ENCODE measurements around the gene GTF3C2. TPM values are rescaled to one million over a fixed set of nuclear protein-coding genes. Genes with fewer than 3 reads are reported as not detected.

Gene GTF3C2
- total and polyA plus RNA-seq, 2 of the 13 experiments (the other 11 are each of a cell fraction or from before 2014, with no cell fraction given): 77.5 to 130 TPM

DNA sequence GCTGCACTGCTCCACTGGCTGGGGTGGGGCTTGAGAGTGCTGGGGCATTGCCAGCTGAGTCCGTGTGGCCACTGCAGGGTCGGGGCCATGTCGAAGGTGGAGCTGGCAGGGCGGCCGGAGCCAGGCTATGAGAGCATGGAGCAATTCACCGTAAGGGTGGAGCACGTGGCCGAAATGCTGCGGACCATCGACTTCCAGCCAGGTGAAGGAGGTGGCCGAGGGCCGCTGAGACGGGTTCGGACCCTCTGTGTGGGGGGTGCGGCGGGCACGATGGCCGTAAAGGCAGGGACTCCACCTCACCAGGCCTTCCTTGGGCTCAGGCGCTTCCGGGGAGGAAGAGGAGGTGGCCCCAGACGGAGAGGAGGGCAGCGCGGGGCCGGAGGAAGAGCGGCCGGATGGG lies 50.4 kb downstream of the GTF3C2 start (continued):
- no peak for TF ChIP-seq ZNF781 (CRISPR knock-in tag; IDR thresholded peaks at IDR 0.05; ENCODE audit: borderline replicate concordance, not compliant biosample characterization)
- TF ChIP-seq, protein P1, sequence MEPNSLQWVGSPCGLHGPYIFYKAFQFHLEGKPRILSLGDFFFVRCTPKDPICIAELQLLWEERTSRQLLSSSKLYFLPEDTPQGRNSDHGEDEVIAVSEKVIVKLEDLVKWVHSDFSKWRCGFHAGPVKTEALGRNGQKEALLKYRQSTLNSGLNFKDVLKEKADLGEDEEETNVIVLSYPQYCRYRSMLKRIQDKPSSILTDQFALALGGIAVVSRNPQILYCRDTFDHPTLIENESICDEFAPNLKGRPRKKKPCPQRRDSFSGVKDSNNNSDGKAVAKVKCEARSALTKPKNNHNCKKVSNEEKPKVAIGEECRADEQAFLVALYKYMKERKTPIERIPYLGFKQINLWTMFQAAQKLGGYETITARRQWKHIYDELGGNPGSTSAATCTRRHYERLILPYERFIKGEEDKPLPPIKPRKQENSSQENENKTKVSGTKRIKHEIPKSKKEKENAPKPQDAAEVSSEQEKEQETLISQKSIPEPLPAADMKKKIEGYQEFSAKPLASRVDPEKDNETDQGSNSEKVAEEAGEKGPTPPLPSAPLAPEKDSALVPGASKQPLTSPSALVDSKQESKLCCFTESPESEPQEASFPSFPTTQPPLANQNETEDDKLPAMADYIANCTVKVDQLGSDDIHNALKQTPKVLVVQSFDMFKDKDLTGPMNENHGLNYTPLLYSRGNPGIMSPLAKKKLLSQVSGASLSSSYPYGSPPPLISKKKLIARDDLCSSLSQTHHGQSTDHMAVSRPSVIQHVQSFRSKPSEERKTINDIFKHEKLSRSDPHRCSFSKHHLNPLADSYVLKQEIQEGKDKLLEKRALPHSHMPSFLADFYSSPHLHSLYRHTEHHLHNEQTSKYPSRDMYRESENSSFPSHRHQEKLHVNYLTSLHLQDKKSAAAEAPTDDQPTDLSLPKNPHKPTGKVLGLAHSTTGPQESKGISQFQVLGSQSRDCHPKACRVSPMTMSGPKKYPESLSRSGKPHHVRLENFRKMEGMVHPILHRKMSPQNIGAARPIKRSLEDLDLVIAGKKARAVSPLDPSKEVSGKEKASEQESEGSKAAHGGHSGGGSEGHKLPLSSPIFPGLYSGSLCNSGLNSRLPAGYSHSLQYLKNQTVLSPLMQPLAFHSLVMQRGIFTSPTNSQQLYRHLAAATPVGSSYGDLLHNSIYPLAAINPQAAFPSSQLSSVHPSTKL (CRISPR knock-in tag; IDR thresholded peaks at IDR 0.05): no peak
- no peak for TF ChIP-seq THAP11 (CRISPR knock-in tag; IDR thresholded peaks at IDR 0.05)
- peak; percentile 8 for TF ChIP-seq AGO2 (optimal IDR thresholded peaks at IDR 0.05; ENCODE audit: low read depth, low read length)
- TF ChIP-seq, protein P2, sequence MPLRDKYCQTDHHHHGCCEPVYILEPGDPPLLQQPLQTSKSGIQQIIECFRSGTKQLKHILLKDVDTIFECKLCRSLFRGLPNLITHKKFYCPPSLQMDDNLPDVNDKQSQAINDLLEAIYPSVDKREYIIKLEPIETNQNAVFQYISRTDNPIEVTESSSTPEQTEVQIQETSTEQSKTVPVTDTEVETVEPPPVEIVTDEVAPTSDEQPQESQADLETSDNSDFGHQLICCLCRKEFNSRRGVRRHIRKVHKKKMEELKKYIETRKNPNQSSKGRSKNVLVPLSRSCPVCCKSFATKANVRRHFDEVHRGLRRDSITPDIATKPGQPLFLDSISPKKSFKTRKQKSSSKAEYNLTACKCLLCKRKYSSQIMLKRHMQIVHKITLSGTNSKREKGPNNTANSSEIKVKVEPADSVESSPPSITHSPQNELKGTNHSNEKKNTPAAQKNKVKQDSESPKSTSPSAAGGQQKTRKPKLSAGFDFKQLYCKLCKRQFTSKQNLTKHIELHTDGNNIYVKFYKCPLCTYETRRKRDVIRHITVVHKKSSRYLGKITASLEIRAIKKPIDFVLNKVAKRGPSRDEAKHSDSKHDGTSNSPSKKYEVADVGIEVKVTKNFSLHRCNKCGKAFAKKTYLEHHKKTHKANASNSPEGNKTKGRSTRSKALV (CRISPR knock-in tag; IDR thresholded peaks at IDR 0.05): no peak
- TF ChIP-seq SRSF1 (optimal IDR thresholded peaks at IDR 0.05; ENCODE audit: low read depth, low read length): no peak
- TF ChIP-seq, protein P3, sequence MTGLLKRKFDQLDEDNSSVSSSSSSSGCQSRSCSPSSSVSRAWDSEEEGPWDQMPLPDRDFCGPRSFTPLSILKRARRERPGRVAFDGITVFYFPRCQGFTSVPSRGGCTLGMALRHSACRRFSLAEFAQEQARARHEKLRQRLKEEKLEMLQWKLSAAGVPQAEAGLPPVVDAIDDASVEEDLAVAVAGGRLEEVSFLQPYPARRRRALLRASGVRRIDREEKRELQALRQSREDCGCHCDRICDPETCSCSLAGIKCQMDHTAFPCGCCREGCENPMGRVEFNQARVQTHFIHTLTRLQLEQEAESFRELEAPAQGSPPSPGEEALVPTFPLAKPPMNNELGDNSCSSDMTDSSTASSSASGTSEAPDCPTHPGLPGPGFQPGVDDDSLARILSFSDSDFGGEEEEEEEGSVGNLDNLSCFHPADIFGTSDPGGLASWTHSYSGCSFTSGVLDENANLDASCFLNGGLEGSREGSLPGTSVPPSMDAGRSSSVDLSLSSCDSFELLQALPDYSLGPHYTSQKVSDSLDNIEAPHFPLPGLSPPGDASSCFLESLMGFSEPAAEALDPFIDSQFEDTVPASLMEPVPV (CRISPR knock-in tag; IDR thresholded peaks at IDR 0.05): peak; percentile 44; the same call in 1 of the 2 replicates
- TF ChIP-seq, protein P4, sequence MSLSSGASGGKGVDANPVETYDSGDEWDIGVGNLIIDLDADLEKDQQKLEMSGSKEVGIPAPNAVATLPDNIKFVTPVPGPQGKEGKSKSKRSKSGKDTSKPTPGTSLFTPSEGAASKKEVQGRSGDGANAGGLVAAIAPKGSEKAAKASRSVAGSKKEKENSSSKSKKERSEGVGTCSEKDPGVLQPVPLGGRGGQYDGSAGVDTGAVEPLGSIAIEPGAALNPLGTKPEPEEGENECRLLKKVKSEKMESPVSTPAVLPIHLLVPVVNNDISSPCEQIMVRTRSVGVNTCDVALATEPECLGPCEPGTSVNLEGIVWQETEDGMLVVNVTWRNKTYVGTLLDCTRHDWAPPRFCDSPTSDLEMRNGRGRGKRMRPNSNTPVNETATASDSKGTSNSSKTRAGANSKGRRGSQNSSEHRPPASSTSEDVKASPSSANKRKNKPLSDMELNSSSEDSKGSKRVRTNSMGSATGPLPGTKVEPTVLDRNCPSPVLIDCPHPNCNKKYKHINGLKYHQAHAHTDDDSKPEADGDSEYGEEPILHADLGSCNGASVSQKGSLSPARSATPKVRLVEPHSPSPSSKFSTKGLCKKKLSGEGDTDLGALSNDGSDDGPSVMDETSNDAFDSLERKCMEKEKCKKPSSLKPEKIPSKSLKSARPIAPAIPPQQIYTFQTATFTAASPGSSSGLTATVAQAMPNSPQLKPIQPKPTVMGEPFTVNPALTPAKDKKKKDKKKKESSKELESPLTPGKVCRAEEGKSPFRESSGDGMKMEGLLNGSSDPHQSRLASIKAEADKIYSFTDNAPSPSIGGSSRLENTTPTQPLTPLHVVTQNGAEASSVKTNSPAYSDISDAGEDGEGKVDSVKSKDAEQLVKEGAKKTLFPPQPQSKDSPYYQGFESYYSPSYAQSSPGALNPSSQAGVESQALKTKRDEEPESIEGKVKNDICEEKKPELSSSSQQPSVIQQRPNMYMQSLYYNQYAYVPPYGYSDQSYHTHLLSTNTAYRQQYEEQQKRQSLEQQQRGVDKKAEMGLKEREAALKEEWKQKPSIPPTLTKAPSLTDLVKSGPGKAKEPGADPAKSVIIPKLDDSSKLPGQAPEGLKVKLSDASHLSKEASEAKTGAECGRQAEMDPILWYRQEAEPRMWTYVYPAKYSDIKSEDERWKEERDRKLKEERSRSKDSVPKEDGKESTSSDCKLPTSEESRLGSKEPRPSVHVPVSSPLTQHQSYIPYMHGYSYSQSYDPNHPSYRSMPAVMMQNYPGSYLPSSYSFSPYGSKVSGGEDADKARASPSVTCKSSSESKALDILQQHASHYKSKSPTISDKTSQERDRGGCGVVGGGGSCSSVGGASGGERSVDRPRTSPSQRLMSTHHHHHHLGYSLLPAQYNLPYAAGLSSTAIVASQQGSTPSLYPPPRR (CRISPR knock-in tag; IDR thresholded peaks at IDR 0.05; ENCODE audit: borderline replicate concordance): 0 out of 2 replicates have a peak, but pooled peaks have one; percentile 15
- no peak for TF ChIP-seq HNRNPUL1 (IDR thresholded peaks at IDR 0.05; ENCODE audit: low read depth, low read length)
- no peak for TF ChIP-seq SETDB1 (CRISPR knock-in tag; IDR thresholded peaks at IDR 0.05; ENCODE audit: borderline replicate concordance)
